IMR-90 (cell line): Measurements from ENCODE around the gene RNF151.

ENCODE experiments used
- BHLHE40 ChIP-seq: fragments of 150-350 bp; IDR thresholded peaks from 2 replicates; pipeline ENCODE4 v1.6.1; 2016; ENCODE audit warnings: mild to moderate bottlenecking, low read depth, low read length
- CEBPB ChIP-seq: IDR thresholded peaks from 2 replicates; pipeline ENCODE4 v1.6.1; 2012; ENCODE audit warnings: low read depth, low read length, improper control_type of control experiment
- CHD1 ChIP-seq: IDR thresholded peaks from 2 replicates; pipeline ENCODE4 v1.6.1; 2012; ENCODE audit warnings: low read depth, low read length, improper control_type of control experiment
- FOS ChIP-seq: fragments of 150-350 bp; IDR thresholded peaks from 2 replicates; pipeline ENCODE4 v1.6.1; 2016; ENCODE audit warnings: low read depth, low read length
- MAFK ChIP-seq: IDR thresholded peaks from 2 replicates; pipeline ENCODE4 v1.6.1; 2012; ENCODE audit warnings: low read depth, low read length, improper control_type of control experiment
- MAZ ChIP-seq: IDR thresholded peaks from 2 replicates; pipeline ENCODE4 v1.6.1; 2012; ENCODE audit warnings: low read depth, mild to moderate bottlenecking, low read length, improper control_type of control experiment, moderate library complexity, borderline replicate concordance
- MXI1 ChIP-seq: IDR thresholded peaks from 2 replicates; pipeline ENCODE4 v1.6.1; 2012; ENCODE audit warnings: low read depth, mild to moderate bottlenecking, low read length, moderate library complexity, borderline replicate concordance
- POLR2A ChIP-seq: IDR thresholded peaks from 2 replicates; pipeline ENCODE4 v1.6.1; 2012; ENCODE audit warnings: mild to moderate bottlenecking, low read depth, low read length
- RAD21 ChIP-seq: IDR thresholded peaks from 2 replicates; pipeline ENCODE4 v1.6.1; 2012; ENCODE audit warnings: low read length, improper control_type of control experiment
- RCOR1 ChIP-seq: IDR thresholded peaks from 2 replicates; pipeline ENCODE4 v1.6.1; 2012; ENCODE audit warnings: mild to moderate bottlenecking, low read length, improper control_type of control experiment; ENCODE audit not compliant: insufficient replicate concordance
- RFX5 ChIP-seq: IDR thresholded peaks from 2 replicates; pipeline ENCODE4 v1.8.0; 2012; ENCODE audit warnings: low read depth, mild to moderate bottlenecking, low read length, moderate library complexity
- SMC3 ChIP-seq: fragments of 150-350 bp; IDR thresholded peaks from 2 replicates; pipeline ENCODE4 v1.6.1; 2016; ENCODE audit warnings: low read depth, mild to moderate bottlenecking, antibody characterized with exemption, low read length, moderate library complexity
- TF ChIP-seq, protein P1 (sequence below): conservative IDR thresholded peaks from 2 replicates; pipeline ENCODE4 v1.5.1; 2012; ENCODE audit warnings: mild to moderate bottlenecking, low read depth, low read length, improper control_type of control experiment
- TF ChIP-seq, protein P2 (sequence below): fragments of 150-350 bp; IDR thresholded peaks from 2 replicates; pipeline ENCODE4 v1.6.1; 2017; ENCODE audit warnings: mild to moderate bottlenecking, antibody characterized with exemption, low read length, low read depth

DNA sequence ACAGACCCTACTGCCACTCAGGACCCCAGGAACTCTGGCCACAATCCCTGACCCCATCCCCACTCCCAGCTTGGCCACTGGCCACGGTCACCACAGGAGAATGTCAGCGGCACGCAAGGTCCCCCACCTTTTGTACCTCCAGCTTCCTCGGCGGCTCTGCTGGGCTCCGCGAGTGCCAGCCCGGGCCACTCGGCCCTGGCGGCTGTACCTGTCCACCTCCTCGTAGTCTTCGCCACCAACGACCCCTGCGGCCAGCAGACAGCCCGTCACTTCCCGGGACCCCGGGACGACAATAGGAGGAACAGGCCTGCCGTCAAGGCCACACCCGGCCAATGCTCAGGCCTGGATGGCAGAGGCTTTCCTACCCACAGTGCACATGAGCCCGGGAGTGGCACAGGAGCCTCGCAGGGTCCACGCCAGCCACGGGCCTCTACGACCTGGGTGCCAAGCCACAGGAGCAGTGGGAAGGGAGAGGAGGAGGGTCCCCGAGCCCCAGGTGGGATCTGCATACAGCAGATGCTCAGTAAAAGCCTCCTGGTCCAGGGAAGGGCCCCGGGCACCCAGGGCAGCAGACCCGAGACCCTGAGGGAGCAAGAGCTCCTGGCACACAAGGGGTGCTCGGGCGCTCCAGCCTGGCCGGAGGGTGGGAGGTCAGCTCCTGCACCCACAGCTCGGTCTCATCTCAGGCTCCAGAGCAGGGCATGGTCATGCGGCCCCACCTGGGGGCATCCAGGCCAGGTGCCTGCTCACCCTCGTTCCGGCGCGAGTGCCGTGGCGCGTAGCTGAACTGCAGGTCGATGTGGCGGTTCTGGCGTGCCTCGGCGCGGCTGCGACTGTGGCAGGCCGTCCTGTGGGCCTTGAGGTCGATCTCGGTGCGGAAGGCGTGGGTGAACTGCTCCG is 35.0 kb downstream of the RNF151 start:
- TF ChIP-seq, protein P1, sequence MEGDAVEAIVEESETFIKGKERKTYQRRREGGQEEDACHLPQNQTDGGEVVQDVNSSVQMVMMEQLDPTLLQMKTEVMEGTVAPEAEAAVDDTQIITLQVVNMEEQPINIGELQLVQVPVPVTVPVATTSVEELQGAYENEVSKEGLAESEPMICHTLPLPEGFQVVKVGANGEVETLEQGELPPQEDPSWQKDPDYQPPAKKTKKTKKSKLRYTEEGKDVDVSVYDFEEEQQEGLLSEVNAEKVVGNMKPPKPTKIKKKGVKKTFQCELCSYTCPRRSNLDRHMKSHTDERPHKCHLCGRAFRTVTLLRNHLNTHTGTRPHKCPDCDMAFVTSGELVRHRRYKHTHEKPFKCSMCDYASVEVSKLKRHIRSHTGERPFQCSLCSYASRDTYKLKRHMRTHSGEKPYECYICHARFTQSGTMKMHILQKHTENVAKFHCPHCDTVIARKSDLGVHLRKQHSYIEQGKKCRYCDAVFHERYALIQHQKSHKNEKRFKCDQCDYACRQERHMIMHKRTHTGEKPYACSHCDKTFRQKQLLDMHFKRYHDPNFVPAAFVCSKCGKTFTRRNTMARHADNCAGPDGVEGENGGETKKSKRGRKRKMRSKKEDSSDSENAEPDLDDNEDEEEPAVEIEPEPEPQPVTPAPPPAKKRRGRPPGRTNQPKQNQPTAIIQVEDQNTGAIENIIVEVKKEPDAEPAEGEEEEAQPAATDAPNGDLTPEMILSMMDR = no peak
- TF ChIP-seq MAFK (no peak), POLR2A (no peak), RCOR1 (no peak), CHD1 (no peak), BHLHE40 (no peak), MXI1 (no peak), RFX5 (no peak), FOS (no peak), MAZ (no peak), SMC3 (no peak), CEBPB (no peak), RAD21 (no peak)
- TF ChIP-seq, protein P2, sequence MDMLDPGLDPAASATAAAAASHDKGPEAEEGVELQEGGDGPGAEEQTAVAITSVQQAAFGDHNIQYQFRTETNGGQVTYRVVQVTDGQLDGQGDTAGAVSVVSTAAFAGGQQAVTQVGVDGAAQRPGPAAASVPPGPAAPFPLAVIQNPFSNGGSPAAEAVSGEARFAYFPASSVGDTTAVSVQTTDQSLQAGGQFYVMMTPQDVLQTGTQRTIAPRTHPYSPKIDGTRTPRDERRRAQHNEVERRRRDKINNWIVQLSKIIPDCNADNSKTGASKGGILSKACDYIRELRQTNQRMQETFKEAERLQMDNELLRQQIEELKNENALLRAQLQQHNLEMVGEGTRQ = no peak
